Measurements from ENCODE around the gene PUS3. TPM values are rescaled to one million over a fixed set of nuclear protein-coding genes. Genes with fewer than 3 reads are reported as not detected.
A peak's percentile ranks its signal among the peaks of the same experiment; 100 is the strongest.
"Not testable (repeated sequence)": the region's sequence is repeated elsewhere in the genome, so short reads cannot be mapped to it uniquely, and the experiment has no call there.

PUS3 gene
- total RNA-seq, 1 donor from 2014 or later, result 17.6 TPM

GRCh38 chr11:125873881-125874555, 29.0 kb downstream of the PUS3 start:
- TF ChIP-seq CTCF (IDR thresholded peaks at IDR 0.05; ENCODE audit: insufficient read depth, low read length, poor library complexity, severe bottlenecking), result no peak
- Histone ChIP-seq H3K4me3 (ENCODE audit: low read depth, low read length) (no peak overlapping the region), H3K36me3 (ENCODE audit: control insufficient read depth, insufficient read depth, low read length) (no peaks in the 10 kb centered on the region), H3K27me3 (ENCODE audit: control insufficient read depth, insufficient read depth, low read length) (no peaks in the 10 kb centered on the region)
- no peak for DNase-seq (ENCODE audit: low read depth)

GRCh38 chr11:125872138-125872491, 30.9 kb downstream of the PUS3 start:
- Histone ChIP-seq H3K4me3 (ENCODE audit: low read depth, low read length) (no peak overlapping the region), H3K36me3 (ENCODE audit: control insufficient read depth, insufficient read depth, low read length) (no peaks in the 10 kb centered on the region), H3K27me3 (ENCODE audit: control insufficient read depth, insufficient read depth, low read length) (no peaks in the 10 kb centered on the region)
- TF ChIP-seq CTCF (IDR thresholded peaks at IDR 0.05; ENCODE audit: insufficient read depth, low read length, poor library complexity, severe bottlenecking), result no peak
- no peak for DNase-seq (ENCODE audit: low read depth)

GRCh38 chr11:125871391-125872137, 31.4 kb downstream of the PUS3 start:
- Histone ChIP-seq H3K36me3 (ENCODE audit: control insufficient read depth, insufficient read depth, low read length) (no peaks in the 10 kb centered on the region), H3K27me3 (ENCODE audit: control insufficient read depth, insufficient read depth, low read length) (no peaks in the 10 kb centered on the region), H3K4me3 (ENCODE audit: low read depth, low read length) (no peak overlapping the region)
- DNase-seq (ENCODE audit: low read depth), result no peak
- TF ChIP-seq CTCF (IDR thresholded peaks at IDR 0.05; ENCODE audit: insufficient read depth, low read length, poor library complexity, severe bottlenecking), result peak; percentile 23

- Histone ChIP-seq H3K36me3 (ENCODE audit: control insufficient read depth, insufficient read depth, low read length) (no peaks in the 10 kb centered on the region), H3K4me3 (ENCODE audit: low read depth, low read length) (no peak overlapping the region), H3K27me3 (ENCODE audit: control insufficient read depth, insufficient read depth, low read length) (no peaks in the 10 kb centered on the region)
- DNase-seq (ENCODE audit: low read depth), result no peak
- no peak for TF ChIP-seq CTCF (IDR thresholded peaks at IDR 0.05; ENCODE audit: insufficient read depth, low read length, poor library complexity, severe bottlenecking)
These were observed 33.5 kb downstream of the PUS3 start for GRCh38 chr11:125869521-125869920.

- H3K27me3 ChIP-seq (ENCODE audit: control insufficient read depth, insufficient read depth, low read length); H3K4me3 ChIP-seq (ENCODE audit: low read depth, low read length); DNase-seq (ENCODE audit: low read depth); H3K36me3 ChIP-seq (ENCODE audit: control insufficient read depth, insufficient read depth, low read length): not testable (repeated sequence)
These were observed 37.7 kb downstream of the PUS3 start for GRCh38 chr11:125865354-125865753.

GRCh38 chr11:125862786-125863185, 40.2 kb downstream of the PUS3 start:
- H3K36me3 ChIP-seq (ENCODE audit: control insufficient read depth, insufficient read depth, low read length); DNase-seq (ENCODE audit: low read depth); H3K4me3 ChIP-seq (ENCODE audit: low read depth, low read length); H3K27me3 ChIP-seq (ENCODE audit: control insufficient read depth, insufficient read depth, low read length): not testable (repeated sequence)

- H3K4me3 ChIP-seq (ENCODE audit: low read depth, low read length); DNase-seq (ENCODE audit: low read depth); H3K27me3 ChIP-seq (ENCODE audit: control insufficient read depth, insufficient read depth, low read length); H3K36me3 ChIP-seq (ENCODE audit: control insufficient read depth, insufficient read depth, low read length): not testable (repeated sequence)
These were observed 45.3 kb downstream of the PUS3 start for GRCh38 chr11:125857670-125858069.
